Lung (tissue), 12 donors: Measurements from ENCODE around the gene NPPA. TPM values are rescaled to one million over a fixed set of nuclear protein-coding genes. Genes with fewer than 3 reads are reported as not detected.

Experiments
- ATAC-seq: fragments of 200-7000 bp; cut with Tn5 transposase; one replicate; pipeline ENCODE4 v1.9.1; 2020; ENCODE audit warnings: moderate number of reproducible peaks; ENCODE audit not compliant: insufficient read depth, low FRiP score
- DNase-seq, 3 donors: peaks; one replicate each; pipeline ENCODE4 v3.0.0-alpha.2; 2013 to 2017
- H3K27ac ChIP-seq, 2 donors: one replicate each; pipeline ENCODE4 v1.5.1; 2013; ENCODE audit warnings: mild to moderate bottlenecking in 2 of 2, moderate library complexity in 2 of 2, control low read depth in 1 of 2, inconsistent platforms in 1 of 2, low read depth in 1 of 2, low read length in 1 of 2
- H3K27me3 ChIP-seq, 3 donors: one replicate each; pipeline ENCODE4 v1.5.1; 2013; ENCODE audit warnings: low read length in 2 of 3; ENCODE audit not compliant: control insufficient read depth in 3 of 3, insufficient read depth in 3 of 3
- H3K36me3 ChIP-seq, 4 donors: one replicate each; pipeline ENCODE4 v1.5.1; 2013; ENCODE audit warnings: low read length in 4 of 4, mild to moderate bottlenecking in 1 of 4, moderate library complexity in 1 of 4; ENCODE audit not compliant: control insufficient read depth in 4 of 4, insufficient read depth in 4 of 4
- H3K4me1 ChIP-seq, 5 donors: one replicate each; pipeline ENCODE4 v1.5.1; 2013; ENCODE audit warnings: low read length in 5 of 5, mild to moderate bottlenecking in 2 of 5, moderate library complexity in 1 of 5; ENCODE audit not compliant: control insufficient read depth in 5 of 5, insufficient read depth in 5 of 5
- H3K4me3 ChIP-seq: one replicate; pipeline ENCODE4 v1.5.1; 2013; ENCODE audit warnings: mild to moderate bottlenecking, control low read depth, moderate library complexity
- H3K9ac ChIP-seq, 2 donors: one replicate each; pipeline ENCODE4 v1.5.1; 2013; ENCODE audit warnings: low read length in 2 of 2, control low read depth in 1 of 2; ENCODE audit not compliant: insufficient read depth in 1 of 2
- H3K9me3 ChIP-seq, 4 donors: one replicate each; pipeline ENCODE4 v1.5.1; 2013; ENCODE audit warnings: low read length in 3 of 4, mild to moderate bottlenecking in 1 of 4, moderate library complexity in 1 of 4; ENCODE audit not compliant: control insufficient read depth in 4 of 4, insufficient read depth in 3 of 4
- CTCF ChIP-seq: IDR thresholded peaks from 2 replicates; pipeline ENCODE4 v1.5.1; 2012; ENCODE audit warnings: mild to moderate bottlenecking; ENCODE audit errors: control extremely low read depth, extremely low read depth
- WGBS, 2 donors: extraction: QIAGEN DNeasy Blood & Tissue Kit; methylation state at CpG; one replicate each; pipeline ENCODE4 v1.1.7; 2013; 5-methylcytosine and 5-hydroxymethylcytosine counted together
- polyA plus RNA-seq, 2 donors: library from polyadenylated mRNA; stranded (reverse); fragments of 200-250 nt; gene quantifications; one replicate each; pipeline ENCODE4 v1.2.1, GENCODE V29; 2013
- total RNA-seq, 2 donors: library from RNA; depleted of rRNA in 1 of 2; stranded (reverse); fragments of >200 nt in 1 of 2; gene quantifications; one replicate each; pipeline ENCODE4 v1.2.1, GENCODE V29; 2014 to 2021
- donor health status: control.
- donor health status: control.
- donor health status: Bipolar disorder and iron deficiency.
- donor health status: healthy.
- donor health status: DM: yes; HTN: yes; CAD: no.

Gene NPPA
- total and polyA plus RNA-seq, 4 donors = 0.81 to 19.8 (median 6.7) TPM; not detected in 1

GRCh38 chr1:11833900-11834299, 13.7 kb downstream of the NPPA start:
- Histone ChIP-seq H3K9ac (no peak overlapping the region), H3K4me3 (no peak overlapping the region), H3K9me3 (no peaks in the 10 kb centered on the region), H3K27me3 (no peaks in the 10 kb centered on the region), H3K36me3 (peaks cover 27 to 76% (median 42%) of the 10 kb centered on the region in 4 donors), H3K27ac (no peak overlapping the region), H3K4me1 (no peaks in the 10 kb centered on the region)
- 97% methylated on average over 13 of the region's 13 CpGs for WGBS, 2 donors
- TF ChIP-seq CTCF = no peak
- no peak for DNase-seq
- ATAC-seq = no peak

- DNase-seq = no peak
- Histone ChIP-seq H3K9ac (no peak overlapping the region), H3K9me3 (no peaks in the 10 kb centered on the region), H3K27me3 (no peaks in the 10 kb centered on the region), H3K4me1 (no peaks in the 10 kb centered on the region), H3K4me3 (no peak overlapping the region), H3K36me3 (peaks cover 27 to 78% (median 43%) of the 10 kb centered on the region in 4 donors), H3K27ac (no peak overlapping the region)
- no peak for TF ChIP-seq CTCF
- no peak for ATAC-seq
- 91 to 94% methylated on average over 8 of the region's 8 CpGs for WGBS, 2 donors
Measured at GRCh38 chr1:11833497-11833896, 14.1 kb downstream of the NPPA start.

- Histone ChIP-seq H3K9me3 (no peaks in the 10 kb centered on the region), H3K27me3 (no peaks in the 10 kb centered on the region), H3K27ac (no peak overlapping the region), H3K9ac (no peak overlapping the region), H3K4me3 (no peak overlapping the region), H3K4me1 (no peaks in the 10 kb centered on the region), H3K36me3 (peaks cover 27 to 73% (median 49%) of the 10 kb centered on the region in 4 donors)
- ATAC-seq (no peak), DNase-seq (no peak)
- WGBS, 2 donors = 84 to 93% methylated on average over 9 of the region's 9 CpGs
- no peak for TF ChIP-seq CTCF
Measured at GRCh38 chr1:11831945-11832725, 15.4 kb downstream of the NPPA start.
